ENCODE measurements around the gene TP73. TPM values are rescaled to one million over a fixed set of nuclear protein-coding genes. Genes with fewer than 3 reads are reported as not detected.

The TP73 gene
- total RNA-seq, 1 experiment from 2014 or later = 19.2 TPM

DNA sequence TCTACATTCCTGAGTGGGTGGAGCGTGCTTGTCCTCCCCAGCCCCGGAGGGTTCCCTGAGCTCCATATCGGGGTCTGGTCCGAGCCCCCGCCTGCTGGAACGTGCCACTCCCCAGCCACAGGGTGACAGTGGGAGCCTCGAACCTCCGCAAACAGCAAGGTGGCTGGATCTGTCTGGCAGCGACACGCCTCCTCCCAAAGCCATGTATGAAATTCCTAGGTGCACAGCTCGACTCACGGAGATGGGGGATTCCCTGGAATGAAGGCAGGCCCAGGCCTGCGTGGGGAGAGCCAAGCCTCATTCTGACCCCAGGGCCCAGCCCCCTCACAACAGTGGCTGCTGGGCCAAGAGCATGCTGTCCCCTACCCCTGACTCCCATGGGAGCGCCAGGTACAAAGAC, 32.9 kb downstream of the TP73 start:
- Histone ChIP-seq H3K79me2 (ENCODE audit: insufficient read depth, low read length) (peaks cover 1% of the 10 kb centered on the region; the same call in 1 of the 2 replicates), H3K9me2 (ENCODE audit: insufficient read depth) (no peaks in the 10 kb centered on the region), H3K4me3 (replicated peaks in 1 of 2; ENCODE audit: low read depth in 1 of 2, low read length in 2 of 2) (no peak overlapping the region), H3K27me3 (ENCODE audit: insufficient read depth, low read length) (no peaks in the 10 kb centered on the region), H2AFZ (ENCODE audit: low read depth, low read length, poor library complexity, severe bottlenecking) (no peak overlapping the region), H4K20me1 (ENCODE audit: insufficient read depth) (no peaks in the 10 kb centered on the region), H3K9me3 (ENCODE audit: control insufficient read depth in 1 of 2, insufficient read depth in 1 of 2, low read depth in 1 of 2, low read length in 2 of 2) (no peaks in the 10 kb centered on the region), H3K4me2 (ENCODE audit: low read length) (no peak overlapping the region), H3K9ac (ENCODE audit: low read length) (no peak overlapping the region), H3K27ac (ENCODE audit: low read depth, low read length) (no peak overlapping the region), H3K36me3 (ENCODE audit: control insufficient read depth in 1 of 2, insufficient read depth in 2 of 2, low read length in 2 of 2) (no peaks in the 10 kb centered on the region), H3K4me1 (ENCODE audit: control insufficient read depth in 1 of 2, insufficient read depth in 2 of 2, low read length in 2 of 2) (peaks cover 7 to 9% of the 10 kb centered on the region in 2 experiments; a peak in 3 of 4 replicates)
- BruUV-seq (replicated peaks) = no TSS peak
- TF ChIP-seq ELF1 (IDR thresholded peaks at IDR 0.05; ENCODE audit: borderline replicate concordance, low read depth) (no peak), CEBPB (IDR thresholded peaks at IDR 0.05; ENCODE audit: low read depth) (no peak), MAX (IDR thresholded peaks at IDR 0.05) (no peak), SIN3A (IDR thresholded peaks at IDR 0.05; ENCODE audit: low read depth) (no peak), SP1 (IDR thresholded peaks at IDR 0.05; ENCODE audit: low read depth) (no peak), TCF7L2 (IDR thresholded peaks at IDR 0.05; ENCODE audit: borderline replicate concordance, extremely low read depth, insufficient read depth, insufficient read length) (no peak), RAD21 (IDR thresholded peaks at IDR 0.05; ENCODE audit: low read depth) (no peak), POLR2A (IDR thresholded peaks at IDR 0.05; ENCODE audit: borderline replicate concordance, extremely low read depth, insufficient read depth, insufficient read length) (no peak), POLR2AphosphoS5 (IDR thresholded peaks at IDR 0.05; ENCODE audit: low read depth, low read length) (no peak)
- POLR2A ChIA-PET = no interaction called here
- no peak for DNase-seq (ENCODE audit: low read depth, low spot score)
- RAD21 ChIA-PET (ENCODE audit: low non-redundant PET in 1 of 2, low total read pairs in 2 of 2, uncharacterized antibody in 2 of 2, unreplicated experiment in 2 of 2) = no interaction called here
- CTCF ChIA-PET = no interaction called here
- ATAC-seq = no peak
- intact Hi-C loops (cut with micrococcal nuclease) = no loop called here

- intact Hi-C loops (cut with micrococcal nuclease) = no loop called here
- Histone ChIP-seq H3K4me1 (ENCODE audit: control insufficient read depth in 1 of 2, insufficient read depth in 2 of 2, low read length in 2 of 2) (peaks cover 2% of the 10 kb centered on the region in 2 experiments; a peak in 3 of 4 replicates), H3K4me3 (replicated peaks in 1 of 2; ENCODE audit: low read depth in 1 of 2, low read length in 2 of 2) (no peak overlapping the region), H3K4me2 (ENCODE audit: low read length) (no peak overlapping the region), H3K27me3 (ENCODE audit: insufficient read depth, low read length) (no peaks in the 10 kb centered on the region), H3K79me2 (ENCODE audit: insufficient read depth, low read length) (no peaks in the 10 kb centered on the region), H3K9ac (ENCODE audit: low read length) (no peak overlapping the region), H4K20me1 (ENCODE audit: insufficient read depth) (no peaks in the 10 kb centered on the region), H2AFZ (ENCODE audit: low read depth, low read length, poor library complexity, severe bottlenecking) (no peak overlapping the region), H3K9me2 (ENCODE audit: insufficient read depth) (no peaks in the 10 kb centered on the region), H3K27ac (ENCODE audit: low read depth, low read length) (no peak overlapping the region), H3K9me3 (ENCODE audit: control insufficient read depth in 1 of 2, insufficient read depth in 1 of 2, low read depth in 1 of 2, low read length in 2 of 2) (no peaks in the 10 kb centered on the region), H3K36me3 (ENCODE audit: control insufficient read depth in 1 of 2, insufficient read depth in 2 of 2, low read length in 2 of 2) (no peaks in the 10 kb centered on the region)
- BruUV-seq (replicated peaks) = no TSS peak
- ATAC-seq (no peak), DNase-seq (ENCODE audit: low read depth, low spot score) (no peak)
- POLR2A ChIA-PET = no interaction called here
- RAD21 ChIA-PET (ENCODE audit: low non-redundant PET in 1 of 2, low total read pairs in 2 of 2, uncharacterized antibody in 2 of 2, unreplicated experiment in 2 of 2) = no interaction called here
- CTCF ChIA-PET = interaction anchor here (1.2 kb wide), 1 partner anchor 233 kb away, joined by 3 read pairs; no protein-coding TSS in a partner anchor
- TF ChIP-seq, protein P1, sequence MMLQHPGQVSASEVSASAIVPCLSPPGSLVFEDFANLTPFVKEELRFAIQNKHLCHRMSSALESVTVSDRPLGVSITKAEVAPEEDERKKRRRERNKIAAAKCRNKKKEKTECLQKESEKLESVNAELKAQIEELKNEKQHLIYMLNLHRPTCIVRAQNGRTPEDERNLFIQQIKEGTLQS (IDR thresholded peaks at IDR 0.05) = no peak
- no peak for TF ChIP-seq CBX3 (IDR thresholded peaks at IDR 0.05; ENCODE audit: low read depth)
- no peak for TF ChIP-seq SIN3A (IDR thresholded peaks at IDR 0.05; ENCODE audit: low read depth)
- no peak for TF ChIP-seq ZFX (IDR thresholded peaks at IDR 0.05)
- no peak for TF ChIP-seq POLR2A (IDR thresholded peaks at IDR 0.05; ENCODE audit: borderline replicate concordance, extremely low read depth, insufficient read depth, insufficient read length)
- TF ChIP-seq, protein P2, sequence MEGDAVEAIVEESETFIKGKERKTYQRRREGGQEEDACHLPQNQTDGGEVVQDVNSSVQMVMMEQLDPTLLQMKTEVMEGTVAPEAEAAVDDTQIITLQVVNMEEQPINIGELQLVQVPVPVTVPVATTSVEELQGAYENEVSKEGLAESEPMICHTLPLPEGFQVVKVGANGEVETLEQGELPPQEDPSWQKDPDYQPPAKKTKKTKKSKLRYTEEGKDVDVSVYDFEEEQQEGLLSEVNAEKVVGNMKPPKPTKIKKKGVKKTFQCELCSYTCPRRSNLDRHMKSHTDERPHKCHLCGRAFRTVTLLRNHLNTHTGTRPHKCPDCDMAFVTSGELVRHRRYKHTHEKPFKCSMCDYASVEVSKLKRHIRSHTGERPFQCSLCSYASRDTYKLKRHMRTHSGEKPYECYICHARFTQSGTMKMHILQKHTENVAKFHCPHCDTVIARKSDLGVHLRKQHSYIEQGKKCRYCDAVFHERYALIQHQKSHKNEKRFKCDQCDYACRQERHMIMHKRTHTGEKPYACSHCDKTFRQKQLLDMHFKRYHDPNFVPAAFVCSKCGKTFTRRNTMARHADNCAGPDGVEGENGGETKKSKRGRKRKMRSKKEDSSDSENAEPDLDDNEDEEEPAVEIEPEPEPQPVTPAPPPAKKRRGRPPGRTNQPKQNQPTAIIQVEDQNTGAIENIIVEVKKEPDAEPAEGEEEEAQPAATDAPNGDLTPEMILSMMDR (IDR thresholded peaks at IDR 0.05 in 2 of 3, conservative IDR thresholded peaks at IDR 0.05 in 1 of 3; ENCODE audit: borderline replicate concordance in 1 of 3, insufficient read depth in 1 of 3, low read depth in 2 of 3, low read length in 2 of 3) = no peak
- TF ChIP-seq RAD21 (IDR thresholded peaks at IDR 0.05; ENCODE audit: low read depth) = no peak
- TF ChIP-seq SRF (IDR thresholded peaks at IDR 0.05; ENCODE audit: low read depth) = no peak
- no peak for TF ChIP-seq FOSL1 (IDR thresholded peaks at IDR 0.05; ENCODE audit: low read depth)
- TF ChIP-seq TCF7L2 (IDR thresholded peaks at IDR 0.05; ENCODE audit: borderline replicate concordance, extremely low read depth, insufficient read depth, insufficient read length) = no peak
- TF ChIP-seq ZNF274 (IDR thresholded peaks at IDR 0.05; ENCODE audit: low read depth, low read length) = no peak
- TF ChIP-seq, protein P3, sequence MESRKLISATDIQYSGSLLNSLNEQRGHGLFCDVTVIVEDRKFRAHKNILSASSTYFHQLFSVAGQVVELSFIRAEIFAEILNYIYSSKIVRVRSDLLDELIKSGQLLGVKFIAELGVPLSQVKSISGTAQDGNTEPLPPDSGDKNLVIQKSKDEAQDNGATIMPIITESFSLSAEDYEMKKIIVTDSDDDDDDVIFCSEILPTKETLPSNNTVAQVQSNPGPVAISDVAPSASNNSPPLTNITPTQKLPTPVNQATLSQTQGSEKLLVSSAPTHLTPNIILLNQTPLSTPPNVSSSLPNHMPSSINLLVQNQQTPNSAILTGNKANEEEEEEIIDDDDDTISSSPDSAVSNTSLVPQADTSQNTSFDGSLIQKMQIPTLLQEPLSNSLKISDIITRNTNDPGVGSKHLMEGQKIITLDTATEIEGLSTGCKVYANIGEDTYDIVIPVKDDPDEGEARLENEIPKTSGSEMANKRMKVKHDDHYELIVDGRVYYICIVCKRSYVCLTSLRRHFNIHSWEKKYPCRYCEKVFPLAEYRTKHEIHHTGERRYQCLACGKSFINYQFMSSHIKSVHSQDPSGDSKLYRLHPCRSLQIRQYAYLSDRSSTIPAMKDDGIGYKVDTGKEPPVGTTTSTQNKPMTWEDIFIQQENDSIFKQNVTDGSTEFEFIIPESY (IDR thresholded peaks at IDR 0.05; ENCODE audit: extremely low read depth, insufficient replicate concordance, low read length) = no peak
- TF ChIP-seq ELF1 (IDR thresholded peaks at IDR 0.05; ENCODE audit: borderline replicate concordance, low read depth) = no peak
- no peak for TF ChIP-seq EZH2phosphoT487 (IDR thresholded peaks at IDR 0.05; ENCODE audit: borderline replicate concordance)
Observed at GRCh38 chr1:3685906-3686305, 33.6 kb downstream of the TP73 start.
